Left colon (tissue), 2 donors: Measurements from ENCODE around the gene HMHB1. TPM values are rescaled to one million over a fixed set of nuclear protein-coding genes. Genes with fewer than 3 reads are reported as not detected.

Experiments used
- ATAC-seq: fragments of 200-7000 bp; cut with Tn5 transposase; one replicate; pipeline ENCODE4 v1.9.1; 2020; ENCODE audit warnings: mild to moderate bottlenecking, moderate library complexity
- DNase-seq, 2 donors: peaks; one replicate each; pipeline ENCODE4 v3.0.0-alpha.2; 2020
- intact Hi-C, 2 donors: fragments of 100-400 bp; cut with DNase I in 1 of 2; cut with micrococcal nuclease in 1 of 2; formaldehyde crosslinking; loops; one replicate each; pipeline versions ENCODE4 v1.11.2 to v1.14.0; 2022; cut with DNase I, micrococcal nuclease
- long read RNA-seq: library from polyadenylated mRNA; unstranded; transcript quantifications from one replicate; pipeline ENCODE4 v2.0.0, GENCODE V29; 2021
- total RNA-seq, 2 donors: library from RNA; stranded (reverse); fragmentation: NEBNext Ultra II Directional; extraction: Animal tissue kit (Norgen Biotek cat#: 25700); gene quantifications; one replicate each; pipeline ENCODE4 v1.2.1, GENCODE V29; 2021
- donor health status: DM: no; HTN: no; CAD: no.
- donor health status: DM: yes; HTN: yes; CAD: no.

The HMHB1 gene
- total RNA-seq = not detected
- long read RNA-seq = 0 reads

DNA sequence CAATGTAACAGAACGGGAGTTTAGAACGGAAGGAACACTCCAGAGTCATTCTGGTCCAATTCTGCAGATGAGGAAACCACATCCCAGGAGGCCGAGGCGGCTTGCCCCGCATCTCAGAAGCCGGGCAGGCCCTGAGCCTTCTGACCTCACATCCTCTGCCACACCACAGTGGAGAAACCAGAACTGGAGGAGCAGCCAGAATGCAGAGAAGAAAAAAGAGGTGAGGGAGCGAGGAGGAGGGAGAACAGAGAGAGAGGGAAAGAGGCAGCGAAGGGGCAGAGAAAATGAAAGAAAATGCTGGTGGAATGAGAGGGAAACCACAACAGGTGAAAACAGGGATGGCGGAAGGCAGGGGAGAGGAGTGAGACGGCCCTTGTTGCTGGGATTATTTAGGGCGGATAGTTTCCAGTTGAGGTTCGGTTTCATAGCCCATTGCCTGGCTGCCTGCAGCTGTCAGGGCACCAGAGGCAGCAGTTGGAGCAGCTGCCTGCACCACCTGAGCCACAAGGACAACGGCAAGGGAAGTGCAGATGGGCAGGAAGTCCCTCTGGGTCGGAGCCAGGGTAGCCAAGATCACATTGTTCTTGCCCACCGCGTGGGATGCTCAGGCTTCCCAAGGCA is at the start of gene HMHB1:
Gene HMHB1, plus strand, starts transcription at position 77 of the 621 bp plus-strand sequence.
- DNase-seq = no peak
- intact Hi-C loops = loop anchor here in 1 of 2 donors (10.0 kb wide), 1 partner anchor 397 kb away; no protein-coding TSS in a partner anchor
- no peak for ATAC-seq

DNA sequence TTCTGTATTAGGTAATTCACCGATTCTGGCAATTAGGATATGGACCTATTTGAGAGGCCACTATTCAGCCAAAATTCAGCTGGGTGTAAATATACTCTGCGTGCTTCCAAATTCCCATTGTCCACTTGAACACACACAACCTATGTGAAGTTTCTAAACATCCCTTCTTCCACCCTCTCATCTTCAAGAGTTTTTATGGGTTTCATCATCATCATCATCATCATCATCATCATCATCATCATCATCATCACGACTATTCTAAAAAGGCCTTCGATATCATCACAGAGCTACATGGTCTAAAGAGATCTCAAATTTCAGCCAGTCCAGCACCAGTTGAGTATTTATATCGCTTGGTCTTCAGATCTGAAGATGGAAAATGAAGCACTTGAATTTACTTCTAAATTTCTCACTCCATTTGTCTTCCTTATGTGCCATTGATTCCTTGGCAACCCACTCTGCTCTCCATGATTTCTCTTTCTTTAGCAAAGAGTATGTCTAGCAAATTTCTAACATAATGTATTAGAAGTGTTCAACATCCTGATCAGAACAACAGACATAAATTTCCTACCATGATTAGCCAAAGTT is 49.2 kb upstream of the HMHB1 start:
- ATAC-seq = no peak

GRCh38 chr5:143767162-143767561 is 44.8 kb upstream of the HMHB1 start:
- intact Hi-C loops = no loop called here
- DNase-seq (no peak), ATAC-seq (no peak)

More for the DNA sequence above, 49.2 kb upstream of the HMHB1 start:
- intact Hi-C loops = no loop called here
- DNase-seq = no peak

DNA sequence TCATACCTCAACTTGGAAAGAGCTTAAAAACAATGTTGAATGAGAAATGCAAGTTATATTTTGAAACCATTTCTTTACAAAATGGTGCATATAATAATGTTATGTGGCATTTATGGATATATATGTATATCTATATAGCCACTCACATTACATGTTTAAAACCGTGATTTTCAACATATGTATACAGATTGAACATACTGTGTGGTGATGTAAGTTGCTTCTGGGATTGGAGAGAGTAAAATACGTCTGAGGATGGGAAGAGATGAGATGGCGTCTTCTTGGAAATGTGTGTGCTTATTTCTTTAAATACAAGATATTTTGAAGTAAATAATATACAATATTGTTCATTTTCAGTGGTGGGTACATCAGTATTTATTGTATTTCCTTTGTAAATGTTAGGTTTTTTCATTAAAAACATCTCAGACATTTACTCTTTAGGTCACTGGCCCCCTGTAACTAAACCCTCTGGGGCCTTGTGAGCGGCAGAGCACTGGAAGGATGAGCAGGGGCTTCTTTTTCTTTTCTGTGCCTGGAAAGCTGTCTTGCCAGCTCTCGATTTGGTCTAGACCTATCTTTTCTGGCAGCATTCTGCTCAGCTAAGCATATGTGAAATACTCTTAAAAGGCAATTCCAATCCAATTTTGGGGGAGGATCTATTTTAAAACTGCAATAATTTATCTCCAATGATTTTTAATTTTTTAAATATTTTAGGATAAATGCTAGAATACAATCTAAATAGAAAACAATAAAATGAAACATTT is 42.8 kb upstream of the HMHB1 start:
- ATAC-seq (no peak), DNase-seq (no peak)
- intact Hi-C loops = no loop called here

DNA sequence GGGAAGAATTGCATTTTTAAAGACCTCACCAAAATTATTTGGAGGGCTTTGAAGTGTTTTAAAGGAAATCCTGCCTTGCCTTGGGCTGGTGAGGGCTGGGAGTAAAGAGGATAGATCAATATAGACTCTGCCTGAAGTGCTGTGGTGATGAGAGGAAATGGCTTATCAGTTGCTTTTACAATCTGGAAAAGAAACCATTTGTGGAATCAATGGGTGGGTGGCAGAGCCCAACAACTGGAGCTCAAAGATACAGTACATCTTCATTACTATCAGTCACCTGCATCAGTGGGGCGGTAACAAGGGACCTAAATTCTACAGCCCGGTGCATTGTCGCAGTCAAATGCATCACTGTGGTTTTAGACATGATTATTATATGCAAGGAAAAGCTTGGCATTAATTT is 41.5 kb upstream of the HMHB1 start:
- no peak for ATAC-seq
- intact Hi-C loops = no loop called here
- DNase-seq = no peak

DNA sequence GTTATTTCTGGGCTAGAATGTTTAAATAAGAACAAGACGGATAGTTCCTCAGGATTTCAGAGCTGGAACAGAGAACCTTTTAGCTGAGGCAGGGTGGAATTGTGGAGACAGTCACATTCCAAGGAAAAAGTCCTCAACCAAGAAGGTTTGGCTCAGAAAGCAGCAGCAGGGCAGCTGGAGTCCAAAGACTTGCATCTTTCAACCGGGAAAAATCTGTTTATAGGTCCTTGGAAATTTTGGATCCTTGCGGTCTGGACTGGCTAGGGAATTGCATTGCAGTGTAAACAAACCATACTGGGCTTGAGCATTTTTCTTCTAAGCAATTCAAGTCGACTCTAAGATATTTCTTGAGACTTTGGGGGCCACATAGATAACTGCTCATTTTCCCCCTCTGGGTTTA is 40.8 kb upstream of the HMHB1 start:
- DNase-seq (no peak), ATAC-seq (no peak)
- intact Hi-C loops = no loop called here

DNA sequence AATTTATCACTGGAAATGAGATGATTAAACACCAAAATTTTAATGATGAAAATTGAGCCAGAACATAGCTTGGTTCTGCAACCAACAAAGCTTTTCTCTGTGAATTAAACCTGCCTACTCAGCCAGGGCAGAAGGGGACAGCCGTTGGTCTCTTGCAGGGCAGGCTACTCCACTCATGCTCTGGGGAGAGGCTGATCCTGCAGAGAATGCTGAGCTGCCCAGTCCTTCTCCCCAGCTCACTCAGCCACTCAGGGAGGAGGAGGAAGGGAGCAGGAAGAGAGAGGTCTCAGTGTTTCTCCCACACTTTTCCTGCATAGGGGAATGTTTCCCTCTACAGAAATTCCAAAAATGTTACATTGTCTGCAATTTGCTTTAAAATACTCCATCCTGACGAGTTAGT is 40.4 kb upstream of the HMHB1 start:
- no peak for DNase-seq
- ATAC-seq = no peak
- intact Hi-C loops = no loop called here

DNA sequence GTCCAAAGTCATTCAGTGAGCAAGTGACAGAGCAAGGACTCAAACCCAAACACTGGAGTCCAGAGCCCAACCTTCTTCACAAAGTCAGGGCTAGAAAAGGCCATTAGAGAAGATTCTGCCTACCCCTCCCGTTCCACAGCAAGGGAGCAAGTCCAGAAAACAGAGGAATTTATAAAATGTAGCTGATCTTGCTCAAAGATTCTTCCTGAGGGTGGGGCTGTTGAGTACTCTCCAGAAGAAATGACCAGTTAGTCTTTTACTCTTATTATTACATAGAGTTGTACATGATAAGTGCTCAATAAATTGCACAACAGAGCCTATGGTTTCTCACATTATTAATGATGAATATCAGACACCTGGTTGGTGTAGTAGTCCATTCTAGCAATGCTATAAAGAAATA is 39.3 kb upstream of the HMHB1 start:
- intact Hi-C loops = no loop called here
- no peak for DNase-seq
- ATAC-seq = no peak

DNA sequence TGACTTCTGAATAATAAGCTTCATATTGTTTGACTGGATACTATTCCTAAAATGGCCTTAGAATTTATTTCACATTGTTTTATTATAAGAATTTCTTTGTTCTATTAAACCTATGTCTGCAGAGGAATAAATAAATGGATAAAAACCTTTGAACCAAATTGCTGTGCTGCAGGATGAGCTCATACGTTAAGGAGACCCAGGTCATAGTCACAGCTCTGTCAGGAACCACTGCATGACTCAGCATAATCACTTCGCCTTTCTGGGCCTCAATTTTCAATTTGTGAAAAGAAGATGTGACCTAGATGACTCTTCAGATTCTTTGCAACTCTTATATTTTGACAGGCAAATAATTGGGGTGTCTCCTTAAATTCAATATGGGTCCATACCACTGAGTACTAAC is 36.7 kb upstream of the HMHB1 start:
- DNase-seq = no peak
- ATAC-seq = no peak
- intact Hi-C loops = no loop called here

DNA sequence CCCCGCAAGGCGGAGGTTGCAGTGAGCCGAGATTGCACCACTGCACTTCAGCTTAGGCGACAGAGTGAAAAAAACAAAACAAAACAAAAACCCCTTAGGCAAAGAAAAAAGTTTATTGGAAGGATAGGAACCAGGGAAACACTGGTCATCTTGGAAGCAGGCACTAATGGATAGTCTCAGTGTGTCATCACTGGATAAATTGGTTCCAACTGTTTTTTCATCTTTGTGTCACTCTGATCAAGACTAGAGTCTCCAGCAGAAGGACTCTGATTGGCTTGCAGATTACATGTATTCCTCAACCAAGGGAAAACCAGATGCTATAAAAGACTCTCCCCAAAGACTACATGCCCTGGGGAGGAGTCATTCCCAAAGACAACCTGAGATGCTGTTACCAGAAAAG is 35.0 kb upstream of the HMHB1 start:
- intact Hi-C loops = no loop called here

GRCh38 chr5:143779506-143779905 is 32.5 kb upstream of the HMHB1 start:
- ATAC-seq (no peak), DNase-seq (no peak)
- intact Hi-C loops = no loop called here

More for the DNA sequence above, 35.0 kb upstream of the HMHB1 start:
- DNase-seq (no peak), ATAC-seq (no peak)

DNA sequence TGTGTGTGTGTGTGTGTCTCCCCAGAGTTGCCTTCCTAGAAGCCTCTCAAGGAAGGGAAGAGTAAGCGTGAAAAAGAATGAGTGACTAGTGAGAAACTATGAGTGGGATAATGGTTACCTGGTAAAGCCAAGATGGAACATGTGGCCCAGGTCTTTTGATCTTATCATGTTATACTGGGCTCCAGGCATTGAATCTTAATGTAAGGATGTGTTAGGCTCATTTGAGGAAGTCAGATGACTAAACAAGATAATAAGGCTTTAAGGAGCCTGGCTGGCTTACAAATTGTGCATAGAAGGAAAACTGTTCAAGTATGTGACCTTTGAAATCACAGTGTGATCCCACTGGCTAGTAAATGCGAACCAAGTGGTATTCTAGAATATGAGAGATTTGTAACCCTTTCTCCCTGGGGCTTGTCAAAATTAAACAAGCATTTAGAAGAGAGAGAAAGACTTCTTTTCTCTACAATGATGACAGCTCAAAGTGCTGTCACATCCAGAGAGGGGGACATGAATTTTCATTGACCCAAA is 29.9 kb upstream of the HMHB1 start:
- DNase-seq = no peak
- ATAC-seq = no peak
- intact Hi-C loops = no loop called here

GRCh38 chr5:143782588-143783386 is 29.2 kb upstream of the HMHB1 start:
- DNase-seq = no peak
- intact Hi-C loops = no loop called here
- no peak for ATAC-seq

GRCh38 chr5:143788401-143788800 is 23.6 kb upstream of the HMHB1 start:
- no peak for ATAC-seq
- DNase-seq = no peak
- intact Hi-C loops = no loop called here

DNA sequence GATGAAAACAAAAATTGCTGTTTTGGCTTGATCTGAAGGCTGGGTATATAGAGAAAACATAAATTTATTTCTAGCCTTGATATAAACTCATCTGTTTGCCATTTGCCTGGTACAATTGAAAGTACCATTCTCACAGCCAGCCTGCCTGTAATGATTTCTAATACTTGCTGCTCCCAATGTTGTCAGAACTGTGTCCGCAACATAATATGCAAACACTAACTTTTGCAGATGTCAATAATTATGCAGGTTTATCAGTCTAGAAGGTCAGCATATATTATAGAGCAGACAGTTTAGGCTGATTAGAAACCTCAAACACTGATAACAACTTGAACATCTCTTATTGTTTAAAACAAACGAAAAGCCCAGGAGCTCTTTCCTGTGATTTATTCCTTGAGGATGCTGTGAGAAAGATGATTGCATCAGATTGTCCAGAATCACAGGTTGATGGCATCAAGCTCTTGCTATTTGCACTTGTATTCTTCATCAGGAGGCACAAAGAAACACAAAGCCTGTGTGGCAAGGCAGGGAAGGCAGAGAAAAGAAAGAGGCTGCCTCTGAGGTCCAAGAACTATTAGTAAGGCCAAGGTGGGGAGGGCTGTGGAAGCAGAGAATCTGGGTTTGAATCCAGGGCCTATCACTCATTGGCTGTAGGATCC is 21.4 kb upstream of the HMHB1 start:
- no peak for ATAC-seq
- intact Hi-C loops = no loop called here
- no peak for DNase-seq

DNA sequence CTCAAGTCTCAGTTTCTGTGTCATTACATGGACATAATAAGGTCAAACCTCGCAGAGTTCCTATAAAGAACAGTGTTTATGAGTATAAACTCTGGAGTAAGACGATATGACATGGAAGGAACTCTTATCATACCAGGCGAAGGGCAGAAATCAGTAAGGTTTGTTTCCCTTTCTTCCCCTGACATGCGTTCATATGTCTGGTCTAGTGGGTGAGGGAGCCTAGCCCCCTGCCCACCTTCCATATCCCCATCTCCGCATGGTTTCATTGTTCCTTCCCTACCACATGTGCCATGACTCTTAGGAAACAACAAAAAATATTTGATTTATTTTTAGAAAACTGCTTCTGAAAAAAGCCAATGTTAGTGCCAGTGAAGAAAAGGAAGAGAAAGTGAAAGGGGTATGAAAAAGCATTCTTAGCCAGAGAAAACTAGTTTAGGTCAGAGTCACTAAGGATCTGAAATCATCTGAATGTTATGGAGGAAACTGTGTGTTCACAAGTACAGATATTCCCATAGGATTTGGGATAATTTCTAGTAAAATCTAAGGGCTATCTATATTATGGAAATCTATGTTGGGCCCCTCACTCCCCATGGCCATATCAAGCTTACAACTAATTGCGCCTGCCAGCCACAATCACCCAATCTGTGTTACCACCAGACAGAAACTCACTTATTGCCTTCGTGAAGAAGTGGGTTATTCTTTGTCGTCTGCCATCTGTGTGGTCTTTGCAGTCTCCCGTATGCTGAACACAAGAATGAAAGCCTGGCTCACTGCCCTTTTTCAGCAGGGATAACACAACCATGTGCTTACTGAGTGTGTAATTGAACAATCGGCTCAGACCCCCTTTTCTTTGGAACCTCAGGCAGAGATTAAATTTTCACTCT is 19.9 kb upstream of the HMHB1 start:
- DNase-seq (no peak), ATAC-seq (no peak)
- intact Hi-C loops = no loop called here

DNA sequence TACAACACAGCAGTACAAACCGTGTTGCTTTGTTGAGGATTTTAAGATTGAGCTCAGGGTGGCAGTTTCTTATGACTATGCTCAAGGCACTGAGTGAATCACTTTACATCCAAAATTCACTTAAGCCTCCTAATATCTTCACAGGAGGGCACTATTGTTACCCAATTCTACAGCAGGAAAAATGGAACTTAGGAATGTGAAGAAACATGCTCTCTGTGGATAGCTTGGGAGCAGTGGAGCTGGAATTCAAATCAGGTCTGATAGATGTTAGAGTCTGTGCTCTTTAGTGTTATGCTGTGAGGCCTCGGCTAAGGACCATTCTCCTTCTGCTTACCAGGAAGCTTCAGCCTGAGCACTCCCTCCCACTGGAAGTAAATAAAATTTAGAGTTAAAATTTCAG is 18.7 kb upstream of the HMHB1 start:
- no peak for ATAC-seq
- intact Hi-C loops = no loop called here

DNA sequence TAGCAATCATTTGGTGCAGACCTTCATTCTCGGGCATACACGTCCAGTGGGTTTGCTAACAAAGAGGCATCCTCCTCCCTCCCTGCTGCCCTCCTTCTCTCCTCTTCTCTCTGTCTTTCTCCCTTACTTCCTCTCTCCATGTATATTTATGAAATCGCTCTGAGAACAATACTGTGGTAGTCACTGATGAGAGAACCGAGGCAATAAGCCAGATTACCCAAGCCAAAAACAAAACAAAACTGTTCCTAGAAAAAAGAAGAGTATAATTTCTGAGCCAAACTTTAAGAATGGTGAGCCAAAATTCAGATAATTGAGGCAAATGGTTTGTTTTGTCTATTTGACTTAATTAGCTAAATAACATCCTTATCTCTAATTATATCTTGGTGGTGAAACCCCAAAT is 15.8 kb upstream of the HMHB1 start:
- no peak for ATAC-seq
- DNase-seq = no peak
- intact Hi-C loops = no loop called here

More for the DNA sequence above, 18.7 kb upstream of the HMHB1 start:
- DNase-seq = no peak
